Suprapubic skin (tissue), 4 donors: ENCODE measurements around the gene CPT1B. TPM values are rescaled to one million over a fixed set of nuclear protein-coding genes. Genes with fewer than 3 reads are reported as not detected.
"Not testable (repeated sequence)": the region's sequence is repeated elsewhere in the genome, so short reads cannot be mapped to it uniquely, and the experiment has no call there.

ENCODE experiments used
- DNase-seq, 2 donors: peaks; one replicate each; pipeline ENCODE4 v3.0.0-alpha.2; 2019; ENCODE audit warnings: low spot score in 2 of 2
- H3K27ac ChIP-seq: fragments of 200-600 bp; sonication (generic); one replicate; pipeline ENCODE4 v1.5.1; 2019
- H3K27me3 ChIP-seq: fragments of 200-600 bp; sonication (generic); one replicate; pipeline ENCODE4 v1.5.1; 2019
- H3K36me3 ChIP-seq: fragments of 200-600 bp; sonication (generic); one replicate; pipeline ENCODE4 v1.5.1; 2019
- H3K4me1 ChIP-seq: fragments of 200-600 bp; sonication (generic); one replicate; pipeline ENCODE4 v1.5.1; 2019
- H3K4me3 ChIP-seq: fragments of 200-600 bp; sonication (generic); one replicate; pipeline ENCODE4 v1.5.1; 2019; ENCODE audit warnings: mild to moderate bottlenecking
- H3K9me3 ChIP-seq: fragments of 200-600 bp; sonication (generic); one replicate; pipeline ENCODE4 v1.5.1; 2019
- CTCF ChIP-seq, 2 donors: fragments of 200-600 bp in 1 of 2; fragments of 450-650 bp in 1 of 2; sonication (generic) in 1 of 2; IDR thresholded peaks; one replicate each; pipeline ENCODE4 v1.5.1; 2016 to 2019; ENCODE audit warnings: antibody characterized with exemption in 2 of 2, mild to moderate bottlenecking in 1 of 2, moderate library complexity in 1 of 2
- EP300 ChIP-seq: sonication (generic); formaldehyde crosslinking; IDR thresholded peaks from one replicate; pipeline ENCODE4 v1.6.1; 2017; ENCODE audit warnings: antibody characterized with exemption
- POLR2A ChIP-seq, 2 donors: fragments of 450-650 bp; IDR thresholded peaks; one replicate each; pipeline ENCODE4 v1.6.1; 2017; ENCODE audit warnings: antibody characterized with exemption in 2 of 2, mild to moderate bottlenecking in 2 of 2, moderate library complexity in 2 of 2
- POLR2AphosphoS5 ChIP-seq, 3 donors: sonication (generic); formaldehyde crosslinking; IDR thresholded peaks; one replicate each; pipeline ENCODE4 v1.6.1; 2017; ENCODE audit warnings: antibody characterized with exemption in 3 of 3
- whole genome bisulfite sequencing: methylation state at CpG from one replicate; pipeline ENCODE4 v1.1.5; 2018; 5-methylcytosine and 5-hydroxymethylcytosine counted together
- total RNA-seq, 4 donors: library from RNA; depleted of rRNA; stranded (reverse); fragments of >200 nt; gene quantifications; one replicate each; pipeline ENCODE4 v1.1.0, GENCODE V29; 2016

CPT1B gene
- total RNA-seq, 4 donors from 2014 or later, result 12.7 to 46.6 (median 19.2) TPM

GRCh38 chr22:50542416-50542927 is 35.8 kb downstream of the CPT1B start:
- Histone ChIP-seq H3K36me3 (no peaks in the 10 kb centered on the region), H3K4me3 (no peak overlapping the region), H3K9me3 (no peaks in the 10 kb centered on the region), H3K27ac (peak overlapping the region; percentile 96), H3K4me1 (peaks cover 77% of the 10 kb centered on the region), H3K27me3 (peaks cover 15% of the 10 kb centered on the region)
- TF ChIP-seq POLR2AphosphoS5 (IDR thresholded peaks at IDR 0.05) (no peak), EP300 (no peak), POLR2A (IDR thresholded peaks at IDR 0.05) (no peak), CTCF (IDR thresholded peaks at IDR 0.05) (no peak)
- WGBS, result 85% methylated on average over 19 of the region's 19 CpGs
- no peak for DNase-seq

- not testable (repeated sequence) for H3K36me3 ChIP-seq, H3K27me3 ChIP-seq, DNase-seq, H3K4me3 ChIP-seq, H3K9me3 ChIP-seq
- Histone ChIP-seq H3K4me1 (peaks cover 71% of the 10 kb centered on the region), H3K27ac (peak overlapping the region; percentile 96)
- WGBS, result 29% methylated on average over 5 of the region's 5 CpGs
Measured at GRCh38 chr22:50541667-50542026, 36.6 kb downstream of the CPT1B start.

- TF ChIP-seq POLR2AphosphoS5 (IDR thresholded peaks at IDR 0.05), result no peak
- TF ChIP-seq POLR2A (IDR thresholded peaks at IDR 0.05), result no peak
- no peak for TF ChIP-seq EP300
- no peak for TF ChIP-seq CTCF (IDR thresholded peaks at IDR 0.05)
- no peak for DNase-seq
- Histone ChIP-seq H3K27me3 (no peaks in the 10 kb centered on the region), H3K9me3 (no peaks in the 10 kb centered on the region), H3K36me3 (no peaks in the 10 kb centered on the region), H3K4me3 (no peak overlapping the region), H3K27ac (peak overlapping the region; percentile 96), H3K4me1 (peaks cover 62% of the 10 kb centered on the region)
- 82% methylated on average over 10 of the region's 10 CpGs for WGBS
Measured at GRCh38 chr22:50540381-50540780, 37.8 kb downstream of the CPT1B start.

GRCh38 chr22:50537765-50538164 is 40.5 kb downstream of the CPT1B start:
- Histone ChIP-seq H3K4me3 (no peak overlapping the region), H3K27ac (peak overlapping the region; percentile 96), H3K36me3 (no peaks in the 10 kb centered on the region), H3K27me3 (no peaks in the 10 kb centered on the region), H3K9me3 (no peaks in the 10 kb centered on the region), H3K4me1 (peaks cover 60% of the 10 kb centered on the region)
- no peak for DNase-seq
- no peak for TF ChIP-seq EP300
- no peak for TF ChIP-seq POLR2A (IDR thresholded peaks at IDR 0.05)
- TF ChIP-seq CTCF (IDR thresholded peaks at IDR 0.05), result no peak
- WGBS, result 90% methylated on average over 13 of the region's 13 CpGs

GRCh38 chr22:50536226-50536625 is 42.0 kb downstream of the CPT1B start:
- peaks cover 67% of the 10 kb centered on the region for H3K4me1 ChIP-seq
- H3K27ac ChIP-seq, result no peak overlapping the region
- TF ChIP-seq POLR2AphosphoS5 (IDR thresholded peaks at IDR 0.05) (no peak), EP300 (no peak), CTCF (IDR thresholded peaks at IDR 0.05) (no peak), POLR2A (IDR thresholded peaks at IDR 0.05) (no peak)
- H3K9me3 ChIP-seq, result no peaks in the 10 kb centered on the region
- DNase-seq, result no peak
- WGBS, result 70% methylated on average over 3 of the region's 3 CpGs
- no peaks in the 10 kb centered on the region for H3K27me3 ChIP-seq
- no peaks in the 10 kb centered on the region for H3K36me3 ChIP-seq
- no peak overlapping the region for H3K4me3 ChIP-seq

- no peak for DNase-seq
- Histone ChIP-seq H3K9me3 (no peaks in the 10 kb centered on the region), H3K4me1 (peaks cover 68% of the 10 kb centered on the region), H3K4me3 (no peak overlapping the region), H3K27me3 (no peaks in the 10 kb centered on the region), H3K27ac (no peak overlapping the region), H3K36me3 (no peaks in the 10 kb centered on the region)
- TF ChIP-seq EP300, result no peak
- TF ChIP-seq POLR2AphosphoS5 (IDR thresholded peaks at IDR 0.05), result no peak
- no peak for TF ChIP-seq CTCF (IDR thresholded peaks at IDR 0.05)
- TF ChIP-seq POLR2A (IDR thresholded peaks at IDR 0.05), result no peak
- 88% methylated on average over 8 of the region's 8 CpGs for WGBS
Measured at GRCh38 chr22:50535113-50535512, 43.1 kb downstream of the CPT1B start.

GRCh38 chr22:50533856-50534711 is 44.1 kb downstream of the CPT1B start:
- not testable (repeated sequence) for DNase-seq, H3K36me3 ChIP-seq, H3K9me3 ChIP-seq, H3K27me3 ChIP-seq, H3K4me3 ChIP-seq
- WGBS, result 59% methylated on average over 21 of the region's 21 CpGs
- Histone ChIP-seq H3K4me1 (peaks cover 68% of the 10 kb centered on the region), H3K27ac (peak overlapping the region; percentile 93)
